Osteoblast (primary cell): Measurements from ENCODE around the gene SETD5. TPM values are rescaled to one million over a fixed set of nuclear protein-coding genes. Genes with fewer than 3 reads are reported as not detected.

Experiments
- DNase-seq: peaks from one replicate; pipeline ENCODE4 v3.0.0; 2011; ENCODE audit warnings: low spot score, mixed read lengths; ENCODE audit not compliant: insufficient read length; ENCODE audit errors: missing footprints
- H2AFZ ChIP-seq: 2 replicates; pipeline ENCODE4 v1.6.0; 2011; ENCODE audit warnings: mild to moderate bottlenecking, low read length
- H3K27ac ChIP-seq: 2 replicates; pipeline ENCODE4 v1.5.1; 2011; ENCODE audit warnings: mild to moderate bottlenecking, low read depth, low read length, moderate library complexity
- H3K27me3 ChIP-seq: 2 replicates; pipeline ENCODE4 v1.6.0; 2012; ENCODE audit warnings: mild to moderate bottlenecking, control low read depth, inconsistent platforms, low read length, moderate library complexity; ENCODE audit not compliant: insufficient read depth
- H3K36me3 ChIP-seq: 2 replicates; pipeline ENCODE4 v1.5.1; 2011; ENCODE audit warnings: mild to moderate bottlenecking, low read length, control low read depth, moderate library complexity; ENCODE audit not compliant: insufficient read depth
- H3K4me1 ChIP-seq: 2 replicates; pipeline ENCODE4 v1.5.1; 2011; ENCODE audit warnings: mild to moderate bottlenecking, low read length, control low read depth, moderate library complexity; ENCODE audit not compliant: insufficient read depth
- H3K4me2 ChIP-seq: 2 replicates; pipeline ENCODE4 v1.6.0; 2011; ENCODE audit warnings: mild to moderate bottlenecking, low read length; ENCODE audit not compliant: insufficient read depth
- H3K4me3 ChIP-seq: fragments of 200-600 bp; sonication (generic); 3 replicates; pipeline ENCODE4 v1.5.1; 2012; ENCODE audit warnings: mild to moderate bottlenecking, low read length, inconsistent platforms; ENCODE audit not compliant: insufficient read depth
- H3K79me2 ChIP-seq: 2 replicates; pipeline ENCODE4 v1.6.0; 2012; ENCODE audit warnings: mild to moderate bottlenecking, low read length, control low read depth, inconsistent platforms; ENCODE audit not compliant: insufficient read depth
- H3K9me3 ChIP-seq: 2 replicates; pipeline ENCODE4 v1.5.1; 2011; ENCODE audit warnings: low read depth, low read length, control low read depth
- H4K20me1 ChIP-seq: 2 replicates; pipeline ENCODE4 v1.6.0; 2012; ENCODE audit warnings: mild to moderate bottlenecking, low read length, control low read depth; ENCODE audit not compliant: insufficient read depth
- CTCF ChIP-seq: IDR thresholded peaks from 2 replicates; pipeline ENCODE4 v1.5.1; 2011; ENCODE audit warnings: mild to moderate bottlenecking, low read depth, low read length, moderate library complexity; ENCODE audit errors: extremely low read depth
- total RNA-seq: library from RNA; depleted of rRNA; stranded (reverse); fragments of >200 nt; gene quantifications from 2 replicates; pipeline ENCODE4 v1.2.3, GENCODE V29; 2012

The SETD5 gene
- total RNA-seq, 1 donor: 106 TPM

DNA sequence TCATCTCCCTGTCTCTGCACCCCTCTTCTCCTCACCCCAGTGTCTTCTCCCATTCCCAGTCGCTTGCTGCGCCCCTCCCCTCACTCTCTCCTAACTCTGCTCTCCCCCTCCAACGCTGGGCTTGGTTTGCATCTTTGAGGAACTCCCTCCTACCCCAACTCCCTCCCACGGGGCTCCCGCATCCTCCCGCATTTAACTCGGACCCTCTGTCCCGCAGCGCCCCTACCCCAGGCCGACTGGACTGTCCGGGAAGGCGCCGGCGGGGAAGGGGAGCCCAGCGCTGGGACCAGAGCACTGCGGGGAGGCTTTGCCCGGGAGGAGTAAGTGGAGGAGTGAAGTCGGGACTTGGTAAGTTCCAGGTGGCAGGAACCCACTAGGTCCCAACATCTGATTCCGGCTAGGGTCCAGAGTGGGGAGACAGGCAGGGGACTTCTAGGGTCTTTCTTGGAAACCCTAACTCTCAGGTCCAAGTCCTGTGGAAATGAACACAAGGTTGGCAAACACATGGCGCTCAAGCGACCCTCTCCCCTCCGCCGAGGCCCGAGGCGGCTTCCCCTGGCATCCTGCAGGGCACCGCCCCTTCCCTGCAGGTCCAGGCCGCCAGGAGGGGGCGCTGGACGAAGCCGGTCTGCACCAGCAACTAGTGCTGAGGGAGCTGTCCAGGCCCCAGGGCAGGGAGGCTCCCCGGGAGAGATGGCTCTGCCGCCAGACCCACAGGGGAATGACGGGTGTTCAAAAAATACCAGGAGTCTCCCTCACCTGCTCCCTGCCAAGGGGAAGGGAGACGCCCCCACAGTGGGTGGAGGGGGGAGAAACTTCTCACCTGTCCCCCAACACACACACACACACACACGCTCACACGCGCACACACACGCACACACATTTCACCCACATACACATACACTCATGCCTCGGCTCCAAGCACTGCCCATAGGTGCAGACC, 103.0 kb downstream of the SETD5 start:
- DNase-seq: peak; percentile 98
- Histone ChIP-seq H3K36me3 (no peaks in the 10 kb centered on the region), H3K4me2 (peak overlapping the region; percentile 74), H3K4me3 (peak overlapping the region; percentile 51), H3K27ac (no peak overlapping the region), H2AFZ (no peak overlapping the region), H4K20me1 (peaks cover 3% of the 10 kb centered on the region), H3K27me3 (peaks cover 5% of the 10 kb centered on the region), H3K9me3 (no peaks in the 10 kb centered on the region), H3K4me1 (peaks cover 24% of the 10 kb centered on the region), H3K79me2 (no peaks in the 10 kb centered on the region)
- TF ChIP-seq CTCF: peak; percentile 86

GRCh38 chr3:9501226-9501625, 103.8 kb downstream of the SETD5 start:
- no peak overlapping the region for H3K4me2 ChIP-seq
- H3K4me1 ChIP-seq: peaks cover 24% of the 10 kb centered on the region
- peaks cover 3% of the 10 kb centered on the region for H4K20me1 ChIP-seq
- no peak overlapping the region for H3K4me3 ChIP-seq
- no peaks in the 10 kb centered on the region for H3K36me3 ChIP-seq
- no peaks in the 10 kb centered on the region for H3K9me3 ChIP-seq
- no peaks in the 10 kb centered on the region for H3K79me2 ChIP-seq
- peaks cover 5% of the 10 kb centered on the region for H3K27me3 ChIP-seq
- no peak for TF ChIP-seq CTCF
- H2AFZ ChIP-seq: no peak overlapping the region
- DNase-seq: no peak
- no peak overlapping the region for H3K27ac ChIP-seq

DNA sequence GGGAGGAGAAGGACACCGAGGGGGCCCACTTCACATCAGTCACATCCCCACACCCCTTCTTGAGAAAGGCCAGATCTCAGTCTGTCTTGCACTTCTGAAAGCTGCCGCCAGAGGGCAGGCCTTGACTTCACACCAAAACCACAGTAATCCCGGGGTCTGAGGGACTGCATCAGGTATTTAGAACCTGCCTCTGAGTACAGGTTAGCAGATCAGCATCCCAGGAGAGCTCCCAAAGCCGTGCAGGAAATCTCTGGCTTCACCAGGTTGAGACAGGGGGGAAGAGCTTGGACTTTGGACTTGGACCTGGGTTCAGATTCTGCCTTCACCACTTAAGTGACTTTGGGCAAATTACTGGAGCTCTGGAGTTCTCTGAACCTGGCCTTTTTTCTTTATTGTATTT, 105.9 kb downstream of the SETD5 start:
- Histone ChIP-seq H3K4me3 (no peak overlapping the region), H2AFZ (no peak overlapping the region), H3K79me2 (no peaks in the 10 kb centered on the region), H3K36me3 (no peaks in the 10 kb centered on the region), H4K20me1 (peaks cover 3% of the 10 kb centered on the region), H3K27ac (no peak overlapping the region), H3K27me3 (peaks cover 12% of the 10 kb centered on the region), H3K9me3 (no peaks in the 10 kb centered on the region), H3K4me1 (peaks cover 16% of the 10 kb centered on the region), H3K4me2 (no peak overlapping the region)
- peak; percentile 94 for DNase-seq
- TF ChIP-seq CTCF: peak; percentile 95
